ENCODE measurements around the gene PDLIM4.

PDLIM4 gene

GRCh38 chr5:132227485-132228240 is 29.8 kb upstream of the PDLIM4 start, which contains the start of gene P4HA2:
P4HA2 (minus strand) TSS chr5:132227853; CDS start chr5:132218626, 9,227 bp downstream.
- DNase-seq (ENCODE audit: low read depth) = peak; percentile 62

DNA sequence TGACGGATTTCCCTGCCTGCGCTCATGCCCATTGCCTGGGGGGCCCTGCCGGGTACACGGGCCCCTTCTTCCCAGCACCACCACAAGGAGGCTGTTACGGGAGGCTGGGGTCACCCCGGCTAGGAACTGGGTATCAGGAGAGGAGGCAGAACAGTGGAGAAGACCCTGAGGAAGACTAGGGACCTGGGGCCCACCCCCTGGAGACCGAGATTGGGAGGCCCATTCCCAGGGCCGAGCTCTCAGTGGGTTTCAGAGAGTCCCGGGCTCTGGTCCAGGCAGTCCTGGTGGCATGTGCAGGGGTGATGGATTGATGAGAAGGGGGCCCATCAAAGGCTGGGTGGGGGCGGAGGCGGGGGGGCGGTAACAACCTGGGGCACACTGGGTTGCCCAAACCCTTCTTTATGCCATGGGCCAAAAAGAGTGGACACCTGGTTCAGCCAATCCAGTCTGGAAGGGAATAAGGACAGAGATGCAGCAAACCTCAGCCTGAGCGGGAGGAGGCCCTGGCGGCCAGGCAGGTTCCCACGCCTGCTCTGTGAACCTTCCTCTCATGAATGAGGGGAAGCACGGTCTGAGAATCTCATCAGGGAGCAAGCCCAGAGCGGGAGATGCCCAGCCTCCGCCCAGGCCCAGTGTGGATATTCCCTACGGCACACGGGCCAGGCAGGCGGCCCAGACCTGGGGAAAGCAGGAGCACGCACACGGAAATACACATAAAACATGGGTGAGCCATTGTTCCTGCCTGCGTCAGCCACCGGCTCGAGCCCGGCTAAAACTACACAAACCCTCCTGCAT is 29.1 kb upstream of the PDLIM4 start:
- no peak for DNase-seq (ENCODE audit: low read depth)

DNA sequence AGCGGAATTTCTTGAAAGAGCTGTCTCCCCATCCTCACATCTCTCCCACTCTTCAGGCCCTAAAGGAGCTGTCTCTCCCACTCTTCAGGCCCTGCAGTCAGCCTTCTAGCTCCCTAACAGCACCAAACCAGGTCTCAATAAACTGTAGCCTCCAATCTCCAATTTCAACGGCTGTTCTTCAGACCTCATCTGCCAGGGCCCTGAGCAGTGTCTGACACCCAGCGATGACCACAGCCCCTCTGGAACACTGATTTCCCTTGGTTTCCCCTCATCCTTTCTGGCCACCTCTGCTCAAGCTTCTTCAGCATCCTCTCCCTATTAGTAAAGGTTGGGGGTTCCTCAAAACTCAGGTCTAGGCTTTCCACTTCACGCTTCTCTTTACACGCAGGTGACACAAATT is 28.3 kb upstream of the PDLIM4 start:
- DNase-seq (ENCODE audit: low read depth) = no peak

DNA sequence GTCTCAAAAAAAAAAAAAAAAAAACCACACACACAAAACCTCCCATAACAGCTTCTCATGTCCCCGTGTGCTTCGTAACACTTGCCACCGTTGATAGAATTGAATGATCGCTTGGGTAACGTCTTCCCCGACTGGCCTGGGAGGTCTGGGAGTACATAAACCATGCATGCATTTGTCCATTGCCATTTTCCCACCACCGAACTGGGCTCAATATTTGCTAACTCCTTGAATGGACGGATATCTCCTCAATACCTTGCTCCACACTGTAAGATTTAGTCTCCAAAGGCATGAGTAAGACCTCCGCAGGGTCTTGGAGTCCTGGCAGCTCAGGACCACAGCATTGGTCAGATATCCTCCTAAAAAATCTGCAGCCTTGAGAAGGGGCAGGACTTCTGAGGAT is 26.6 kb upstream of the PDLIM4 start:
- no peak for DNase-seq (ENCODE audit: low read depth)

GRCh38 chr5:132232465-132232864 is 25.0 kb upstream of the PDLIM4 start:
- DNase-seq (ENCODE audit: low read depth) = no peak

DNA sequence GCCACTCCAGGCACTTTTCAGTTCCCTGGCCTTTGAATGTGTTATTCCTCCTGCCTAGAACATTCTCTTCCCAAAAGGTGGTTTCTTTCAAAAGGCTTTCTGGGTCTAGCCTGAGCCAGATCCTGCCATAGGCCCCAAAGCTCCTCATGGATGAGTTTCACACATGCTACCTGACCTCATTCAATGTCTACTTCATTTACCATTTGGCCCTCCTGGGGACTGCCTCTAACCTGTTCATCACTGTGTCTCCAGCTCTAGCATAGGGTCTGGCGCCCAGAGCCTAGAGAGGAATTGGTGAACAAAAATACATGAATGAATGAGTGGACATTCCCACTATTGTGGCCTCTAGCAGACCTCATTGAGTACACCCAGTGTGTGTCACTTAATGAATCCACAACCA is 24.4 kb upstream of the PDLIM4 start:
- no peak for DNase-seq (ENCODE audit: low read depth)

DNA sequence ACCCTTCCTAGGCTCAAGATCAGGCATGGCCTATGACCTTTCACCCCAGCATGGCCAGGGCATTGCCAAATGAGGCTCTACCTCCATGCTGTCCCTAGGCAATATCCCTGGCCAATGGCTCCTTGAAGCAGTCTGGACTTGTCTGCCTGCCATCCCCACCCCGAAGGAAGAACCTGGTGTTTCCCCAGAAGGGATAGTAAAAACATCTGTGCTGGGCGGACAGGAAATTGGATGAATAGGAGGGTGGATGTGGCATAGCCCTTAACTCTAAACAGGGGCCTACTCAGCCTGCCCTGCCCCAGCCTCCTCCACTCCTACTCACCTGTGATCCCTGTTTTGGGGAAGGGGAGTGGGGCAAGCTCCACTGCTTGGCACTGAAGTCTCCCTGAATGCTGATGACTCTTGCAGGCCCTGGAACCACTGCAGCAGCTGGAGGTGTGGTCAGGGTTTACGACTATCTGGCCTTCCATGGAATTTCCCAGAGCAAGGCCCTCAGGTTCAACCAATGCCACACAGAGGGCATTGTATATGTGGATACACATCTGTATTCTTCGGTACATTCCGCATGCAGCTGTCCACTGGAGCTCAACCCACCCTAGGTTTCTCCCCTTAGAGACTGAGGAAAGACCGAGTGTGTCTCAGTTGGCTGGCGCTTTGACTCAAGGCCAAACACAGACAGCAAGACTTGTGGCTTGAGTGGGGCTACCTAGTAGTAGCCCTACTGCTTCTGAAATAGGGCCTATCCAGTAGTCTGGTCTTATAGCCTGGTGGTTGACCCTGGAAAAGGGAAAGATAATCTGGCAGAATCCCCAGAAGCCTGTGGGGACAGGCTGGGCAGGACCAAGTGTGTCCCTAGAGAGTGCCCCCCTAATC is 23.4 kb upstream of the PDLIM4 start:
- DNase-seq (ENCODE audit: low read depth) = no peak

GRCh38 chr5:132234684-132235062 is 22.8 kb upstream of the PDLIM4 start:
- no peak for DNase-seq (ENCODE audit: low read depth)

- no peak for DNase-seq (ENCODE audit: low read depth)
Measured at GRCh38 chr5:132235340-132235739, 22.2 kb upstream of the PDLIM4 start.

GRCh38 chr5:132237141-132237540 is 20.4 kb upstream of the PDLIM4 start:
- no peak for DNase-seq (ENCODE audit: low read depth)

DNA sequence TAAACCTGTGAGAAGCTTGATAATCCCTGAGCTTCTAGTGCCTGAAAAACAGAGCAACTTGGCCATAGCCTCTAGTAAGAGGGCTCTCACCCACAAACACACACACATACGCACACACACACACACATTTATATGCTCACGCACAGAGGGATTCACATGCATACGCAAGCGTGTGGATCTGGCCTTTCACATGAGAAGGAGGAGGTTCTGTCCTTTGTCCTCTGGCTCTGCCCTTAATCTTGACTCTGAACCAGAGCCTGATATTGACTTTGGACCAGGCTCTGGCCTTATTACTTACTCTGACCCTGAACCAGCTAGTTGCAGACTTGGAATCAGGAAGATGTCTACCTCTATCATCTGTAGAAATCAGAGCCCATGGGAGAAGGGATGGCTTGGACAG is 19.8 kb upstream of the PDLIM4 start:
- no peak for DNase-seq (ENCODE audit: low read depth)

DNA sequence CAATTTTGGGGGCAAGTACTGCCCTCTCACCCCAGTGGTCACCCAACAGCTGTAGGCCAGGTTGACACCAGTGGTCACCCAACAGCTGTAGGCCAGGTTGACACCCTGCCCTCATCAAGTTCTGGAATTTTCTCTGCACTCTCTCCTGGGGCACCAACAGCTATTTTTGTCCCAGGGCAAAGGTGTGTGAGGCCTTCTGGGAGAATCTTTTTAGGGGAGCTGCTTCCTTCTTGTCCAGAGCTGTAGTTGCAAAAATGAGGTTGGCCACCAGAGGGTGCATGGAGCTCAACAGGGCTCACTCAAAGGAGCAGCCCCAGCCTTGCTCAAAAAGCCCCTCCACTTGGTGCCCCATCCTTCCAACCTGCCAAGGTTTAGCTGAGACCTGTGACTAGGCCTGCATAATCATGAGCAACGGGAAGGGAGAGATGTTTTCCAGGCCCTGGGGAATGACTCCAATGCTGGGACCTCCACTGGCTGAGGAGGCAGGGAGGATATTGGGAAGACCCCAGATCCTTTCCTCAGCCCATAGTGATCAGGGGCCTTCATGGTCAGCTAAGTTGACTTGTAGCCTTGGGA is 19.2 kb upstream of the PDLIM4 start:
- peak; percentile 48 for DNase-seq (ENCODE audit: low read depth)

- no peak for DNase-seq (ENCODE audit: low read depth)
Measured at GRCh38 chr5:132238901-132239500, 18.5 kb upstream of the PDLIM4 start.

- no peak for DNase-seq (ENCODE audit: low read depth)
Measured at GRCh38 chr5:132239776-132240175, 17.7 kb upstream of the PDLIM4 start.

- DNase-seq (ENCODE audit: low read depth) = no peak
Measured at GRCh38 chr5:132243366-132243977, 14.0 kb upstream of the PDLIM4 start.

DNA sequence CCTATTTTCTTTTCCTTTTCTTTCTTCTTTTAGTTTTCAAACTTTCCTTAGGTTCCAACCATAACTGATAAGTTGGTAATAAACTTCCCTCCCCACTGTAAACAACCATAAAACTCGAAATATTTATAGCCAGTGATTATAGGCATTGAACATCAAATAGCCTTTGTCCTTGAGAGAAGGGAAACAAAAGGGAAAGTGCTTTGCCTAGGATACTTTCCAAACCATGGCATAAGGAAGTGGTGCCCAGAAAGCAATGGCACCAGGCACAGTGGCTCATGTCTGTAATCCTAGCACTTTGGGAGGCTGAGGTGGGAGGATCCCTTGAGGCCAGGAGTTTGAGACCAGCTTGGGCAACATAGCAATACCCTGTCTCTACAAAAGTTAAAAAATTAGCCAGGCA is 11.9 kb upstream of the PDLIM4 start:
- DNase-seq (ENCODE audit: low read depth) = no peak

DNA sequence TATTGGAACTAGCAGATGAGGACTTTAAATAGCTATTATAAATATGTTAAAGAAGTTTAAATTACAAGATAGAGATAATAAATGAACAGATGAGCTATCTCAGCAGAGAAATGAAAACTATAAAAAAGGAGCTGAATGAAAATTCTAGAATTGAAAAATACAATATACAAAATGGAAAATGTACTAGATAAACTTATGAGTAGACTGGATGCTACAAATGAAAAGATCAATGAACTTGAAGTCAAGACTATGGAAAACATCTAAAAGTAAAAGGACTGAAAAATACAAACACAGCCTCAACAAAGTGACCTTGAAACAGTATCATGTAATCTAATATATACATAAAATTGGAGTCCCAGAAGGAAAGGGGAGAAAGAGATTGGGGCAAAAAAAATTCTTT is 10.7 kb upstream of the PDLIM4 start:
- DNase-seq (ENCODE audit: low read depth) = no peak

- no peak for DNase-seq (ENCODE audit: low read depth)
Measured at GRCh38 chr5:132250547-132250946, 6.9 kb upstream of the PDLIM4 start.

DNA sequence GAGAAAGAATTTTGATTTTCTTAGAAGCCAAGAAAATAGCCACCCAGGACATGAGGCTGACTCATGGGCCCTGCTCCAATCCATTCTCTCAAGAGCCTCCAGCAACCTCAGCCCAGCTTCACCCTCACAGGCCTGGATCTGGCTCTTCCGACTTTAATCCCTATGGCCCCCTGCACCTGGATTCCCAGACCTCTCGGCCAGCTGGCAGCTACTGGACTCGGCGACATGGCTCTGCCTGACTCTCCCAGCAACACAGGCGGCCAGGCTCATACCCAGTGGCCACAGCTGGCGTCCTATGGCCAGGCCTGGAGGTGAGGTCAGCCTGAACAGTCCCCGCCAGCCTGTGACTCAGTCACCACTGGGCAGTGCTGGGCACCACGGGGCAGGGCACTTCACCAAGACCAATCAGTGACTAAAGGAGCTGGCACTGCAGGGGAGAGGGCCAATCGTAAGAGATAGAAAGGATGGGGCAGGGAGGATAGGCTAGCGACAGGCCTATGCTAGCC is 6.2 kb upstream of the PDLIM4 start:
- DNase-seq (ENCODE audit: low read depth) = no peak

- DNase-seq (ENCODE audit: low read depth) = no peak
Measured at GRCh38 chr5:132253008-132253441, 4.5 kb upstream of the PDLIM4 start.

Data from fibroblast of gingiva (primary cell).